NOMO-1 treated with DMSO at 0.1 percent for 48 hours (cell line): ENCODE measurements around the gene NSDHL.

Experiments used
- DNase-seq: peaks from one replicate; lab custom pipeline; 2025; ENCODE audit not compliant: unreplicated experiment; lab: John Stamatoyannopoulos, UW

The NSDHL gene

GRCh38 chrX:152843852-152844251 lies 13.0 kb downstream of the NSDHL start:
- DNase-seq, result no peak

- DNase-seq, result no peak
Observed at GRCh38 chrX:152844256-152844655, 13.4 kb downstream of the NSDHL start.

- no peak for DNase-seq
Observed at GRCh38 chrX:152845618-152846240, 14.9 kb downstream of the NSDHL start.

GRCh38 chrX:152847281-152847680 lies 16.4 kb downstream of the NSDHL start:
- peak; percentile 33 for DNase-seq

GRCh38 chrX:152850465-152850864 lies 19.6 kb downstream of the NSDHL start:
- no peak for DNase-seq

- DNase-seq, result no peak
Observed at GRCh38 chrX:152853986-152854385, 23.1 kb downstream of the NSDHL start.

- DNase-seq, result no peak
Observed at GRCh38 chrX:152861116-152861515, 30.3 kb downstream of the NSDHL start.

GRCh38 chrX:152861826-152862225 lies 31.0 kb downstream of the NSDHL start:
- no peak for DNase-seq

- no peak for DNase-seq
Observed at GRCh38 chrX:152865232-152865920, 34.5 kb downstream of the NSDHL start.

- DNase-seq, result no peak
Observed at GRCh38 chrX:152866386-152866785, 35.5 kb downstream of the NSDHL start.

GRCh38 chrX:152869972-152870371 lies 39.1 kb downstream of the NSDHL start:
- DNase-seq, result no peak

- DNase-seq, result no peak
Observed at GRCh38 chrX:152871260-152871659, 40.4 kb downstream of the NSDHL start.

GRCh38 chrX:152872522-152872921 lies 41.7 kb downstream of the NSDHL start:
- no peak for DNase-seq

- DNase-seq, result no peak
Observed at GRCh38 chrX:152873361-152873760, 42.5 kb downstream of the NSDHL start.

- no peak for DNase-seq
Observed at GRCh38 chrX:152876931-152877840, 46.3 kb downstream of the NSDHL start.

- DNase-seq, result no peak
Observed at GRCh38 chrX:152878976-152879755, 48.3 kb downstream of the NSDHL start.

- DNase-seq, result no peak
Observed at GRCh38 chrX:152881289-152881688, 50.4 kb downstream of the NSDHL start.

- DNase-seq, result no peak
Observed at GRCh38 chrX:152884171-152884570, 53.3 kb downstream of the NSDHL start.

GRCh38 chrX:152886716-152887115 lies 55.9 kb downstream of the NSDHL start:
- no peak for DNase-seq

- DNase-seq, result no peak
Observed at GRCh38 chrX:152892499-152892898, 61.6 kb downstream of the NSDHL start.
